ENCODE data around the gene OR2T33.
"Not testable (repeated sequence)": the region's sequence is repeated elsewhere in the genome, so short reads cannot be mapped to it uniquely, and the experiment has no call there.

Gene OR2T33

DNA sequence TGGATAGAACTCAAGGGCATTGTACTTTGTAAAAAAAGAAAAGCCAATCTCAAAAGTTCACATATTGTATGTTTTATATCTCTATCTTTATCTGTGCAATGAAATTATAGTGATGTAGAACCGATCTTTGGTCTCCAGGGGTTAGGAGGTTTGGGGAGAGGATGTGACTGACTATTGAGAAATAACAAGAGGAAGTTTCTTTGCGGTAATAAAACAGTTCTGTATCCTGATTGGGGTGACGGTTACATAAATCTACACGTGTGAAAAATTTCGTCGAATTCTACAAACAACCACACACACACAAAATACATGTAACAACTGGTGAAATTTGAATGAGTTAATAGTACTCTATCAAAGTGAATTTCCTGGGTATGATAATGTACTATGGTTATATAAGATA lies 10.6 kb upstream of the OR2T33 start:
- DNase-seq = no peak
- in situ Hi-C loops (cut with HindIII; ENCODE audit: low pct_ligation_motif_present, low sequenced_read_pairs) = no loop called here
- Histone ChIP-seq H3K4me3 (ENCODE audit: low read depth, low read length) (no peak overlapping the region), H3K27ac (no peak overlapping the region), H3K27me3 (replicated peaks) (no peaks in the 10 kb centered on the region), H3K36me3 (replicated peaks) (no peaks in the 10 kb centered on the region)
- TF ChIP-seq, protein P1, sequence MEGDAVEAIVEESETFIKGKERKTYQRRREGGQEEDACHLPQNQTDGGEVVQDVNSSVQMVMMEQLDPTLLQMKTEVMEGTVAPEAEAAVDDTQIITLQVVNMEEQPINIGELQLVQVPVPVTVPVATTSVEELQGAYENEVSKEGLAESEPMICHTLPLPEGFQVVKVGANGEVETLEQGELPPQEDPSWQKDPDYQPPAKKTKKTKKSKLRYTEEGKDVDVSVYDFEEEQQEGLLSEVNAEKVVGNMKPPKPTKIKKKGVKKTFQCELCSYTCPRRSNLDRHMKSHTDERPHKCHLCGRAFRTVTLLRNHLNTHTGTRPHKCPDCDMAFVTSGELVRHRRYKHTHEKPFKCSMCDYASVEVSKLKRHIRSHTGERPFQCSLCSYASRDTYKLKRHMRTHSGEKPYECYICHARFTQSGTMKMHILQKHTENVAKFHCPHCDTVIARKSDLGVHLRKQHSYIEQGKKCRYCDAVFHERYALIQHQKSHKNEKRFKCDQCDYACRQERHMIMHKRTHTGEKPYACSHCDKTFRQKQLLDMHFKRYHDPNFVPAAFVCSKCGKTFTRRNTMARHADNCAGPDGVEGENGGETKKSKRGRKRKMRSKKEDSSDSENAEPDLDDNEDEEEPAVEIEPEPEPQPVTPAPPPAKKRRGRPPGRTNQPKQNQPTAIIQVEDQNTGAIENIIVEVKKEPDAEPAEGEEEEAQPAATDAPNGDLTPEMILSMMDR (IDR thresholded peaks at IDR 0.05; ENCODE audit: low read depth, low read length, missing control alignments) = no peak

DNA sequence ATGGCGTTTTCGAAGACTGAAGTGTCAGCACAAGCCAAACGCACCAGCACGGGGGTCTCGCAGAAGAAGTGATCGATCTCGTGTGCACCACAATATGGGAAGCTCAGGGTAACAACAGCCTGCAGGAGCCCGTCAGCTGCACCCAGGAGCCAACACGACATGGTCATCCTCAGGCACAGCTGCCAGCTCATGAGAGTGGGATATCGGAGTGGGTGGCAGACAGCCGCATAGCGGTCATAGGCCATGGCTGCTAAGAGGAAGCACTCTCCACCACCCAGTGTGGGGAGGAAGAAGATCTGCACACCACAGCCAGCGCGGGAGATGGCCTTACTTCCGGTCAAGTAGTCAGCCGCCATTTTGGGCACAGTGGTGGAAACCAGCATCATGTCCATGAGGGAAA lies 4.6 kb downstream of the OR2T33 start:
- H3K4me3 ChIP-seq (ENCODE audit: low read depth, low read length); DNase-seq; H3K27me3 ChIP-seq (replicated peaks); in situ Hi-C loops (cut with HindIII; ENCODE audit: low pct_ligation_motif_present, low sequenced_read_pairs); H3K36me3 ChIP-seq (replicated peaks); H3K27ac ChIP-seq: not testable (repeated sequence)

DNA sequence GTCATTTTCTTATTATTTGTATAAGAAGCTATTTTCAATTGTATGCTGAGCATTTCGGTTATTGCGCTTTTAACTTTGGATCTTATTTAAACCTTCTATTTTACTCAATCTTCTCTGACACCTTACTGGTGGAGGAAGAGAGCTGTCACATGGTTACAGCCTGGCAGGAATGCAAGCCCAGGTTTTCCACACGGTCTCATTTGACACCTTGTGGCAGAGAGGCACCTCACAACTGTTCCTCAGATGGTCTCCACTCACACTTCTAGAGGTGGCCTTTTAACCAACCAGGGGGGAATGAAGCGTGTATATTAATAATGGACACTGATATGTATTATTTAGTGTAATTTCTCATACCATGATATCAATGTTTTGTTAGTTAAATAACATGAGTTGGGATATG lies 9.6 kb downstream of the OR2T33 start:
- in situ Hi-C loops (cut with HindIII; ENCODE audit: low pct_ligation_motif_present, low sequenced_read_pairs) = no loop called here
- Histone ChIP-seq H3K27ac (no peak overlapping the region), H3K27me3 (replicated peaks) (no peaks in the 10 kb centered on the region), H3K4me3 (ENCODE audit: low read depth, low read length) (no peak overlapping the region), H3K36me3 (replicated peaks) (no peaks in the 10 kb centered on the region)
- DNase-seq = no peak
- TF ChIP-seq, protein P1 (IDR thresholded peaks at IDR 0.05; ENCODE audit: low read depth, low read length, missing control alignments) = no peak

DNA sequence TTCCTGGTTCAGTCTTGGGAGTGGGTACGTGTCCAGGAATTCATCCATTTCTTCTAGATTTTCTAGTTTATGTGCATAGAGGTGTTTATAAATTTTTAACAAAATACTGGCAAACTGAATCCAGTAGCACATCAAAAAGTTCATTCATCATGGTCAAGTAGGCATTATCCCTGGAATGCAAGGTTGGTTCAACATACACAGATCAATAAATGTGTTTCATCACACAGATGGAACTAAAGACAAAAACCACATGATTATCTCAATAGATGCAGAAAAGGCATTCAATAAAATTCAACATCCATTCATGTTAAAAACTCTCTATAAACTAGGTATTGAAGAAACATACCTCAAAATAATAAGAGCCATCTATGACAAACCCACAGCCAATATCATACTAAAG lies 18.5 kb downstream of the OR2T33 start:
- in situ Hi-C loops (cut with HindIII; ENCODE audit: low pct_ligation_motif_present, low sequenced_read_pairs) = not testable (repeated sequence)

DNA sequence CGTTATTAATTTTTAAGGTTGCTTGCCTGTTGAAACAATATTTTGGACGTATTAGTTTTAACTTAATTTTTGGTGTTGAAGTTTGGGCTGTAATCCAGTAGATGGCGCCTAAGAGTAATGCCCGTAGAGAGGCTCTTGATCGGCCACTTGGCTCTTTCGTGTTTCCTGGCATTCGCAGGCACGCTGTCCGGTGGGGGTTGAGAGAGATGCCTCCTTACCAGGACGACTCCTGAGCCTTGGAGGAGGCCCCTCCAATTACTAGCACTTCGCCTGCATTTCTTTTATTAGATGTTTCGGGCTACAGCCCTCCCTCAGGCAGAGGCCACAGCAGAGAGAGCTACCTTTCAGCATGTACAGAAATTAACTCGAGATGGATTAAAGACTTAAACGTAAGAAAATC lies 34.6 kb downstream of the OR2T33 start:
- TF ChIP-seq, protein P1 (IDR thresholded peaks at IDR 0.05; ENCODE audit: low read depth, low read length, missing control alignments) = peak; percentile 68
- in situ Hi-C loops (cut with HindIII; ENCODE audit: low pct_ligation_motif_present, low sequenced_read_pairs) = no loop called here
- no peak overlapping the region for H3K4me3 ChIP-seq (ENCODE audit: low read depth, low read length)
- DNase-seq = peak; percentile 3
- no peak overlapping the region for H3K27ac ChIP-seq
- H3K27me3 ChIP-seq (replicated peaks) = no peaks in the 10 kb centered on the region
- H3K36me3 ChIP-seq (replicated peaks) = no peaks in the 10 kb centered on the region

More for the DNA sequence above, 18.5 kb downstream of the OR2T33 start:
- not testable (repeated sequence) for H3K36me3 ChIP-seq (replicated peaks); H3K27me3 ChIP-seq (replicated peaks); H3K27ac ChIP-seq; DNase-seq; H3K4me3 ChIP-seq (ENCODE audit: low read depth, low read length)

DNA sequence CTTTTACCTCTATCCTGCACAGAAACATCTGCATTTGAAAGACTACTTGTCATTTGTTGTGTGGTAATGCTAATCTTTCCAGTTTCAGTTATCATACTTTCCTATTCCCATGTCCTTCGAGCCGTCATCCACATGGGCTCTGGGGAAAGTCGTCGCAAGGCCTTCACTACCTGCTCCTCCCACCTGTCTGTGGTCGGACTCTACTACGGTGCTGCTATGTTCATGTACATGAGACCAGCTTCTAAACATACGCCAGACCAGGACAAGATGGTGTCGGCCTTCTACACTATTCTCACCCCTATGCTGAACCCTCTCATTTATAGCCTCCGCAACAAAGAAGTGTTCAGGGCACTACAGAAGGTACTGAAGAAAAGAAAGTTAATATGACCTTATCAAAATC lies 38.3 kb downstream of the OR2T33 start:
- TF ChIP-seq, protein P1 (IDR thresholded peaks at IDR 0.05; ENCODE audit: low read depth, low read length, missing control alignments) = no peak
- Histone ChIP-seq H3K36me3 (replicated peaks) (no peaks in the 10 kb centered on the region), H3K4me3 (ENCODE audit: low read depth, low read length) (no peak overlapping the region), H3K27me3 (replicated peaks) (no peaks in the 10 kb centered on the region), H3K27ac (no peak overlapping the region)
- DNase-seq = no peak
- in situ Hi-C loops (cut with HindIII; ENCODE audit: low pct_ligation_motif_present, low sequenced_read_pairs) = no loop called here

DNA sequence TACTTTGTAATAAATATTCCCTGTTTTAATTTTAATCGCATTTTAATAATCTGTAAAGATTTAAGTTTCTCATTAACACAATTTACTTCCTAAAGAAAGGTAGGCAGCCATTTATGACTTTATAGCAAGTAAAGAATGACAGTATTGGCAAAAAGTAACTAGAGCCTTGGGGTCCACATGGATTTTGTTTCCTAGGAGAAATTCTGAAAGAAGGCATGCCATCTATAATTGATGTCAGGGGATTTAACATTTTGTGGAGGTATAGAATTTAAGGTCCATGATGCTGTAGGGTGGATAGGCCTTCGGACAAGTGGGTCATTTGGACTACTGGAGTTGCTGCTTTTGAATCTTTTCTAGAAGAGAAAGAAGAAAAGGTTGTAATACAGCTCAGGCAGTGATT lies 46.7 kb downstream of the OR2T33 start, which contains the start of gene OR2M4:
Gene OR2M4, plus strand, starts transcription at position 301 of the 400 bp plus-strand sequence. CDS start 7,512 bp downstream, outside the sequence.
- Histone ChIP-seq H3K4me3 (ENCODE audit: low read depth, low read length) (no peak within 1 kb of the TSS), H3K27ac (no peak within 1 kb of the TSS), H3K27me3 (replicated peaks) (no peaks in the 10 kb centered on the region), H3K36me3 (replicated peaks) (no peaks in the 10 kb centered on the region)
- DNase-seq = no peak
- in situ Hi-C loops (cut with HindIII; ENCODE audit: low pct_ligation_motif_present, low sequenced_read_pairs) = no loop called here
- TF ChIP-seq, protein P1 (IDR thresholded peaks at IDR 0.05; ENCODE audit: low read depth, low read length, missing control alignments) = no peak
